ENCODE results near the gene ALOXE3.

Gene ALOXE3

GRCh38 chr17:8046306-8046928 lies 71.9 kb downstream of the ALOXE3 start:
- no peak for DNase-seq
